Right forelimb (tissue), 1 donor: ENCODE data around the gene PGPEP1.
"Not testable (repeated sequence)": the region's sequence is repeated elsewhere in the genome, so short reads cannot be mapped to it uniquely, and the experiment has no call there.

Experiments
- DNase-seq: peaks from one replicate; pipeline ENCODE4 v3.0.0-alpha.2; 2018

Gene PGPEP1

GRCh38 chr19:18368504-18369222 lies 28.3 kb downstream of the PGPEP1 start:
- no peak for DNase-seq

- DNase-seq: no peak
Measured at GRCh38 chr19:18373407-18373891, 33.1 kb downstream of the PGPEP1 start.

- DNase-seq: peak; percentile 82
Measured at GRCh38 chr19:18373892-18374629, 33.7 kb downstream of the PGPEP1 start.

- no peak for DNase-seq
Measured at GRCh38 chr19:18377026-18377425, 36.6 kb downstream of the PGPEP1 start.

- DNase-seq: peak; percentile 83
Measured at GRCh38 chr19:18379803-18380747, 39.7 kb downstream of the PGPEP1 start.

GRCh38 chr19:18380843-18381242 lies 40.4 kb downstream of the PGPEP1 start:
- no peak for DNase-seq

- DNase-seq: not testable (repeated sequence)
Measured at GRCh38 chr19:18383622-18384021, 43.2 kb downstream of the PGPEP1 start.

GRCh38 chr19:18384775-18385174 lies 44.4 kb downstream of the PGPEP1 start:
- DNase-seq: no peak

- DNase-seq: no peak
Measured at GRCh38 chr19:18385359-18385674, 44.9 kb downstream of the PGPEP1 start.

- DNase-seq: no peak
Measured at GRCh38 chr19:18385675-18386542, 45.5 kb downstream of the PGPEP1 start, which contains the start of gene GDF15. GDF15 (plus strand) TSS chr19:18386158; CDS start chr19:18386190, 32 bp downstream.

- no peak for DNase-seq
Measured at GRCh38 chr19:18386543-18387271, 46.3 kb downstream of the PGPEP1 start.

- DNase-seq: peak; percentile 88
Measured at GRCh38 chr19:18388100-18388959, 47.9 kb downstream of the PGPEP1 start.

GRCh38 chr19:18388960-18389725 lies 48.7 kb downstream of the PGPEP1 start:
- no peak for DNase-seq

- DNase-seq: no peak
Measured at GRCh38 chr19:18389726-18390064, 49.3 kb downstream of the PGPEP1 start.

- no peak for DNase-seq
Measured at GRCh38 chr19:18390065-18390907, 49.9 kb downstream of the PGPEP1 start.

- DNase-seq: no peak
Measured at GRCh38 chr19:18391509-18392075, 51.2 kb downstream of the PGPEP1 start.

GRCh38 chr19:18392417-18392816 lies 52.0 kb downstream of the PGPEP1 start:
- DNase-seq: no peak

GRCh38 chr19:18392926-18393325 lies 52.5 kb downstream of the PGPEP1 start:
- no peak for DNase-seq
